ENCODE measurements around the gene CBFA2T2. TPM values are rescaled to one million over a fixed set of nuclear protein-coding genes. Genes with fewer than 3 reads are reported as not detected.

Gene CBFA2T2
- total RNA-seq, 1 donor from 2014 or later = 58.1 TPM

GRCh38 chr20:33524261-33524660 is 34.4 kb downstream of the CBFA2T2 start:
- H3K9me3 Mint-ChIP-seq (ENCODE audit: low read depth) = no peaks in the 10 kb centered on the region
- H3K4me3 Mint-ChIP-seq (ENCODE audit: low read depth) = no peak overlapping the region
- DNase-seq (ENCODE audit: low spot score, unreplicated experiment) = no peak
- no peak overlapping the region for H3K27ac Mint-ChIP-seq
- TF ChIP-seq CTCF (IDR thresholded peaks at IDR 0.05; ENCODE audit: unreplicated experiment) = no peak
- H3K4me1 Mint-ChIP-seq (ENCODE audit: low read depth) = peaks cover 13% of the 10 kb centered on the region
- peaks cover 11% of the 10 kb centered on the region for H3K36me3 Mint-ChIP-seq (ENCODE audit: insufficient read depth)
- H3K27me3 Mint-ChIP-seq = no peaks in the 10 kb centered on the region

DNA sequence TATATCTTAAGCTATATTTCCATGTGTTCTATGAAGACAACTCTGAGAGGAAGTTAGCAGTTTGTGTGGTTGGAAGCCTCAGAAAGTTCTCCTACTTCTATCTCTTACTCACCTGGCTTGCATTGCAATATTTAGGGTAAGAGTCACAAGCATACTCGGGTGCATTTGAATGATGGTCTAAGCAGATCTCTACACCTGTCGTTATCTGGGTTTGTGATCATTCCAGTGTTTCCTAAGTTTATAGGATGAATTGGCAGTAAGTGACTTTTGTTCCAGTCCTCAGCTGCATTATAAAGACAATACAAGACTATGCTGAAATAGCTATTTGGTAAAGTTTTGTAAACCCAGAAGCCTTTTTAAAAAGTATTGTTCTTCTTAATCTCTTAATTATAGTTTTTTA is 36.9 kb downstream of the CBFA2T2 start:
- Mint-ChIP-seq H3K4me3 (ENCODE audit: low read depth) (no peak overlapping the region), H3K27ac (no peak overlapping the region), H3K36me3 (ENCODE audit: insufficient read depth) (peaks cover 8% of the 10 kb centered on the region), H3K9me3 (ENCODE audit: low read depth) (no peaks in the 10 kb centered on the region), H3K4me1 (ENCODE audit: low read depth) (peaks cover 14% of the 10 kb centered on the region), H3K27me3 (no peaks in the 10 kb centered on the region)
- no peak for TF ChIP-seq CTCF (IDR thresholded peaks at IDR 0.05; ENCODE audit: unreplicated experiment)
- DNase-seq (ENCODE audit: low spot score, unreplicated experiment) = no peak

- no peak overlapping the region for H3K4me3 Mint-ChIP-seq (ENCODE audit: low read depth)
- no peaks in the 10 kb centered on the region for H3K27me3 Mint-ChIP-seq
- peaks cover 20% of the 10 kb centered on the region for H3K4me1 Mint-ChIP-seq (ENCODE audit: low read depth)
- no peak for TF ChIP-seq CTCF (IDR thresholded peaks at IDR 0.05; ENCODE audit: unreplicated experiment)
- H3K27ac Mint-ChIP-seq = peak overlapping the region; percentile 25
- H3K36me3 Mint-ChIP-seq (ENCODE audit: insufficient read depth) = no peaks in the 10 kb centered on the region
- no peaks in the 10 kb centered on the region for H3K9me3 Mint-ChIP-seq (ENCODE audit: low read depth)
- DNase-seq (ENCODE audit: low spot score, unreplicated experiment) = no peak
Measured at GRCh38 chr20:33531047-33531877, 41.4 kb downstream of the CBFA2T2 start.

- DNase-seq (ENCODE audit: low spot score, unreplicated experiment) = no peak
Measured at GRCh38 chr20:33531885-33532284, 42.0 kb downstream of the CBFA2T2 start.

More at GRCh38 chr20:33531885-33532284, 42.0 kb downstream of the CBFA2T2 start:
- no peaks in the 10 kb centered on the region for H3K9me3 Mint-ChIP-seq (ENCODE audit: low read depth)
- peaks cover 1% of the 10 kb centered on the region for H3K36me3 Mint-ChIP-seq (ENCODE audit: insufficient read depth)
- H3K4me3 Mint-ChIP-seq (ENCODE audit: low read depth) = no peak overlapping the region
- peak overlapping the region; percentile 25 for H3K27ac Mint-ChIP-seq
- no peaks in the 10 kb centered on the region for H3K27me3 Mint-ChIP-seq
- peaks cover 20% of the 10 kb centered on the region for H3K4me1 Mint-ChIP-seq (ENCODE audit: low read depth)
- TF ChIP-seq CTCF (IDR thresholded peaks at IDR 0.05; ENCODE audit: unreplicated experiment) = no peak
